Liver (tissue), 9 donors: ENCODE measurements around the gene DYNC1H1. TPM values are rescaled to one million over a fixed set of nuclear protein-coding genes. Genes with fewer than 3 reads are reported as not detected.

Experiments used
- DNase-seq: peaks from one replicate; pipeline ENCODE4 v3.0.0-alpha.2; 2017; ENCODE audit warnings: low spot score
- H3K27ac ChIP-seq, 2 donors: one replicate each; pipeline ENCODE4 v1.7.0; 2013; ENCODE audit warnings: inconsistent platforms in 2 of 2, low read length in 2 of 2, control low read depth in 1 of 2, low read depth in 1 of 2, mild to moderate bottlenecking in 1 of 2
- H3K27me3 ChIP-seq, 4 donors: one replicate each; pipeline versions ENCODE4 v1.6.1 to v1.7.0; 2013; ENCODE audit warnings: low read length in 3 of 4, inconsistent platforms in 1 of 4, mild to moderate bottlenecking in 1 of 4, moderate library complexity in 1 of 4; ENCODE audit not compliant: control insufficient read depth in 4 of 4, insufficient read depth in 4 of 4
- H3K36me3 ChIP-seq, 4 donors: one replicate each; pipeline versions ENCODE4 v1.6.1 to v1.7.0; 2013; ENCODE audit warnings: low read length in 3 of 4, mild to moderate bottlenecking in 3 of 4, low read depth in 1 of 4, moderate library complexity in 1 of 4; ENCODE audit not compliant: control insufficient read depth in 4 of 4, insufficient read depth in 3 of 4
- H3K4me1 ChIP-seq, 4 donors: one replicate each; pipeline versions ENCODE4 v1.6.1 to v1.7.0; 2013; ENCODE audit warnings: low read length in 3 of 4, mild to moderate bottlenecking in 3 of 4, moderate library complexity in 1 of 4; ENCODE audit not compliant: control insufficient read depth in 4 of 4, insufficient read depth in 4 of 4
- H3K4me3 ChIP-seq, 3 donors: one replicate each; pipeline versions ENCODE4 v1.6.1 to v1.7.0; 2013; ENCODE audit warnings: low read length in 3 of 3, control low read depth in 1 of 3, low read depth in 1 of 3, mild to moderate bottlenecking in 1 of 3
- H3K9ac ChIP-seq, 2 donors: one replicate each; pipeline ENCODE4 v1.7.0; 2013; ENCODE audit warnings: low read length in 2 of 2, mild to moderate bottlenecking in 2 of 2, moderate library complexity in 2 of 2, control low read depth in 1 of 2, low read depth in 1 of 2
- H3K9me3 ChIP-seq, 4 donors: one replicate each; pipeline versions ENCODE4 v1.6.1 to v1.7.0; 2013; ENCODE audit warnings: low read length in 3 of 4; ENCODE audit not compliant: control insufficient read depth in 4 of 4
- ATF3 ChIP-seq: IDR thresholded peaks from 2 replicates; pipeline ENCODE4 v1.6.1; 2016; ENCODE audit warnings: antibody characterized with exemption
- CTCF ChIP-seq: fragments of 150-350 bp; IDR thresholded peaks from 2 replicates; pipeline ENCODE4 v1.5.1; 2017; ENCODE audit warnings: improper control_type of control experiment, low read depth, low read length; ENCODE audit not compliant: missing input control
- EGR1 ChIP-seq, 2 donors: IDR thresholded peaks; 2 replicates each; pipeline ENCODE4 v1.6.1; 2016 to 2018; ENCODE audit warnings: antibody characterized with exemption in 2 of 2, low read depth in 2 of 2
- FOXA1 ChIP-seq: IDR thresholded peaks from 2 replicates; pipeline ENCODE4 v1.6.1; 2016; ENCODE audit warnings: antibody characterized with exemption
- FOXA2 ChIP-seq: IDR thresholded peaks from 2 replicates; pipeline ENCODE4 v1.6.1; 2016; ENCODE audit warnings: antibody characterized with exemption
- GABPA ChIP-seq, 2 donors: IDR thresholded peaks in 1 of 2; conservative IDR thresholded peaks in 1 of 2; 2 replicates each; pipeline ENCODE4 v1.6.1; 2016; ENCODE audit warnings: antibody characterized with exemption in 2 of 2, mild to moderate bottlenecking in 1 of 2, moderate library complexity in 1 of 2
- HNF4G ChIP-seq: IDR thresholded peaks from 2 replicates; pipeline ENCODE4 v1.6.1; 2016; ENCODE audit warnings: antibody characterized with exemption
- JUND ChIP-seq, 2 donors: IDR thresholded peaks; 2 replicates each; pipeline ENCODE4 v1.6.1; 2016; ENCODE audit warnings: antibody characterized with exemption in 2 of 2
- NR2F2 ChIP-seq: IDR thresholded peaks from 2 replicates; pipeline ENCODE4 v1.6.1; 2016; ENCODE audit warnings: antibody characterized with exemption
- RAD21 ChIP-seq, 2 donors: IDR thresholded peaks; 2 replicates each; pipeline ENCODE4 v1.6.1; 2016; ENCODE audit warnings: antibody characterized with exemption in 2 of 2, mild to moderate bottlenecking in 2 of 2
- REST ChIP-seq: IDR thresholded peaks from 2 replicates; pipeline ENCODE4 v1.6.1; 2016; ENCODE audit warnings: antibody characterized with exemption, mild to moderate bottlenecking
- RXRA ChIP-seq, 2 donors: IDR thresholded peaks; 2 replicates each; pipeline ENCODE4 v1.6.1; 2017 to 2018; ENCODE audit warnings: antibody characterized with exemption in 2 of 2, mild to moderate bottlenecking in 1 of 2
- SP1 ChIP-seq: IDR thresholded peaks from 2 replicates; pipeline ENCODE4 v1.6.1; 2018; ENCODE audit warnings: antibody characterized with exemption, mild to moderate bottlenecking
- TAF1 ChIP-seq: conservative IDR thresholded peaks from 2 replicates; pipeline ENCODE4 v1.6.1; 2016; ENCODE audit warnings: antibody characterized with exemption, mild to moderate bottlenecking
- YY1 ChIP-seq: IDR thresholded peaks from 2 replicates; pipeline ENCODE4 v1.6.1; 2016; ENCODE audit warnings: antibody characterized with exemption, mild to moderate bottlenecking
- WGBS: extraction: QIAGEN DNeasy Blood & Tissue Kit; methylation state at CpG from one replicate; pipeline ENCODE4 v1.1.7; 2013; 5-methylcytosine and 5-hydroxymethylcytosine counted together
- polyA plus RNA-seq, 2 donors: library from polyadenylated mRNA; stranded (reverse) in 1 of 2; unstranded in 1 of 2; fragments of 200-250 nt in 1 of 2; fragments of >200 nt in 1 of 2; fragmentation: Nextera tagmentation in 1 of 2; extraction: Ambion mirVana in 1 of 2; gene quantifications; one replicate each; pipeline versions ENCODE4 v1.2.1 to v1.2.3, GENCODE V29; 2013 to 2015
- total RNA-seq, 2 donors: library from RNA; depleted of rRNA; stranded (reverse); fragments of >200 nt; gene quantifications; one replicate each; pipeline ENCODE4 v1.2.3, GENCODE V29; 2014
- TF ChIP-seq, protein P1 (sequence below): IDR thresholded peaks from 2 replicates; pipeline ENCODE4 v1.6.1; 2016; ENCODE audit warnings: antibody characterized with exemption
- TF ChIP-seq, protein P2 (sequence below): IDR thresholded peaks from 2 replicates; pipeline ENCODE4 v1.6.1; 2016; ENCODE audit warnings: antibody characterized with exemption
- donor health status: healthy.
- donor health status: healthy.
- donor health status: healthy.
- donor health status: healthy.
- donor health status: healthy.

Gene DYNC1H1
- total and polyA plus RNA-seq, 4 donors = 50.3 to 201 (median 82.6) TPM

DNA sequence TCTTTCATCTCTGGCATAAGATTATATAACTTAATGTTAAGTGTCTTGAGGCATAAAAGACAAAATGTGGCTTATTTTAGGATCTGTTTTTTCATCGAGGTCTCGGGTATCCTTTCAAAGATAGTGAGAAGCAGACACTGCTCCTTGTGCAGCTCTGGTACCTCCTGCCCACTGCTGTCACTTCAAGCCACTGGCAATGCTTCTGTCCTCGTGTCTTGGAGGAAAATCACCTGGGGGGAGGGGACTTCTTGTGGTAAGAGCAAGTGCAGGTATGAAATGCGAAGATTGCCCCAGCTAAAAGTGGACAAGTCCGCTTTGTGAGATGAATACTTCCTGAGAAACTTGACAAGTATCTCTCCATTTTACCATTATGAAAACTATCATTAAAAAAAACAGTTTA is 37.8 kb upstream of the DYNC1H1 start:
- no peak overlapping the region for H3K27ac ChIP-seq

DNA sequence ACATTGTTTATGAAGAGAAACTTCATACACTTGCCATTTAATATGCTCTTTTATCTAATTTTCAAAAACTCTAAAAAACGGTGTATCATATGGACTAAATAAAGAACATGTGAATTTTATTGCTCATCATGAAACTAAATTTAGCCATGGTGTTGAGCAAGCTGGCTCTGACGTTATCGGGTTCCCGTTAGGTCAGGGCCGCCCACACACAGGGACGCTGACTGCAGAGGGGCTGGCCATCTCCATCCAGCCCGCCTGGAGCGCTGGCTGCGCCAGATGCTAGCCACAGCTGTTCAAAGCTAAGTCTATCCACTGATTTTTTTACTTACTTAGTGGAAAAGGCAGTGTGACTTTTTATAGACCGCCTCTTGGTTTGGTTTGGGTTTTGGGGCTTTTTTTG is 36.5 kb upstream of the DYNC1H1 start:
- H3K36me3 ChIP-seq = peaks cover 2 to 14% (median 8%) of the 10 kb centered on the region in 4 donors
- TF ChIP-seq CTCF (no peak), JUND (IDR thresholded peaks at IDR 0.05) (no peak), HNF4G (no peak), RAD21 (IDR thresholded peaks at IDR 0.05) (no peak), YY1 (no peak), EGR1 (IDR thresholded peaks at IDR 0.05; ENCODE audit: low read depth in 2 of 2) (peak in 1 of 2 donors; percentile 61), RXRA (IDR thresholded peaks at IDR 0.05) (peak; percentile 24 to 50), NR2F2 (peak; percentile 50), GABPA (IDR thresholded peaks at IDR 0.05 in 1 of 2, conservative IDR thresholded peaks at IDR 0.05 in 1 of 2) (no peak), ATF3 (no peak)
- TF ChIP-seq, protein P1, sequence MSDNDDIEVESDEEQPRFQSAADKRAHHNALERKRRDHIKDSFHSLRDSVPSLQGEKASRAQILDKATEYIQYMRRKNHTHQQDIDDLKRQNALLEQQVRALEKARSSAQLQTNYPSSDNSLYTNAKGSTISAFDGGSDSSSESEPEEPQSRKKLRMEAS = no peak
- H3K27me3 ChIP-seq = no peaks in the 10 kb centered on the region
- H3K27ac ChIP-seq = peak overlapping the region in 1 of 2 donors; percentile 3
- no peak for DNase-seq
- WGBS = 51% methylated on average over 10 of the region's 10 CpGs
- no peak overlapping the region for H3K4me3 ChIP-seq
- H3K9ac ChIP-seq = no peak overlapping the region
- H3K4me1 ChIP-seq = no peaks in the 10 kb centered on the region
- no peaks in the 10 kb centered on the region for H3K9me3 ChIP-seq

More for the DNA sequence above, 37.8 kb upstream of the DYNC1H1 start:
- Histone ChIP-seq H3K4me1 (no peaks in the 10 kb centered on the region), H3K36me3 (peaks cover 2 to 16% (median 9%) of the 10 kb centered on the region in 4 donors), H3K27me3 (no peaks in the 10 kb centered on the region), H3K4me3 (no peak overlapping the region), H3K9me3 (no peaks in the 10 kb centered on the region), H3K9ac (no peak overlapping the region)
- WGBS = 87% methylated on average over 5 of the region's 5 CpGs
- no peak for DNase-seq
- TF ChIP-seq RAD21 (IDR thresholded peaks at IDR 0.05) = no peak
- no peak for TF ChIP-seq JUND (IDR thresholded peaks at IDR 0.05)
- TF ChIP-seq, protein P1 = no peak
- TF ChIP-seq YY1 = no peak

- no peaks in the 10 kb centered on the region for H3K27me3 ChIP-seq
- no peaks in the 10 kb centered on the region for H3K4me1 ChIP-seq
- peak overlapping the region; percentile 3 to 4 for H3K27ac ChIP-seq
- no peaks in the 10 kb centered on the region for H3K9me3 ChIP-seq
- no peak overlapping the region for H3K9ac ChIP-seq
- 96% methylated on average over 24 of the region's 24 CpGs for WGBS
- TF ChIP-seq NR2F2 = no peak
- TF ChIP-seq FOXA2 = no peak
- no peak for TF ChIP-seq RAD21 (IDR thresholded peaks at IDR 0.05)
- no peak for TF ChIP-seq REST
- no peak for TF ChIP-seq TAF1
- no peak for TF ChIP-seq GABPA (IDR thresholded peaks at IDR 0.05 in 1 of 2, conservative IDR thresholded peaks at IDR 0.05 in 1 of 2)
- TF ChIP-seq, protein P2, sequence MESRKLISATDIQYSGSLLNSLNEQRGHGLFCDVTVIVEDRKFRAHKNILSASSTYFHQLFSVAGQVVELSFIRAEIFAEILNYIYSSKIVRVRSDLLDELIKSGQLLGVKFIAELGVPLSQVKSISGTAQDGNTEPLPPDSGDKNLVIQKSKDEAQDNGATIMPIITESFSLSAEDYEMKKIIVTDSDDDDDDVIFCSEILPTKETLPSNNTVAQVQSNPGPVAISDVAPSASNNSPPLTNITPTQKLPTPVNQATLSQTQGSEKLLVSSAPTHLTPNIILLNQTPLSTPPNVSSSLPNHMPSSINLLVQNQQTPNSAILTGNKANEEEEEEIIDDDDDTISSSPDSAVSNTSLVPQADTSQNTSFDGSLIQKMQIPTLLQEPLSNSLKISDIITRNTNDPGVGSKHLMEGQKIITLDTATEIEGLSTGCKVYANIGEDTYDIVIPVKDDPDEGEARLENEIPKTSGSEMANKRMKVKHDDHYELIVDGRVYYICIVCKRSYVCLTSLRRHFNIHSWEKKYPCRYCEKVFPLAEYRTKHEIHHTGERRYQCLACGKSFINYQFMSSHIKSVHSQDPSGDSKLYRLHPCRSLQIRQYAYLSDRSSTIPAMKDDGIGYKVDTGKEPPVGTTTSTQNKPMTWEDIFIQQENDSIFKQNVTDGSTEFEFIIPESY = no peak
- no peak for TF ChIP-seq RXRA (IDR thresholded peaks at IDR 0.05)
- no peak for TF ChIP-seq CTCF
- TF ChIP-seq FOXA1 = no peak
- TF ChIP-seq HNF4G = no peak
- no peak for TF ChIP-seq SP1
- no peak for DNase-seq
- H3K4me3 ChIP-seq = no peak overlapping the region
- peaks cover 2 to 12% (median 7%) of the 10 kb centered on the region in 4 donors for H3K36me3 ChIP-seq
These were observed 35.9 kb upstream of the DYNC1H1 start for GRCh38 chr14:101928415-101928841.
